HCT116 (cell line): ENCODE data around the gene CLEC10A.

Experiments used
- EGR1 ChIP-seq: IDR thresholded peaks from 2 replicates; pipeline ENCODE4 v1.6.1; 2012; ENCODE audit warnings: low read depth
- ELF1 ChIP-seq: IDR thresholded peaks from 2 replicates; pipeline ENCODE4 v1.6.1; 2012; ENCODE audit warnings: low read depth, borderline replicate concordance
- EZH2 ChIP-seq: fragments of 200-600 bp; sonication (generic); IDR thresholded peaks from 2 replicates; pipeline ENCODE4 v1.6.1; 2017; ENCODE audit warnings: antibody characterized with exemption, mixed run types
- EZH2phosphoT487 ChIP-seq: fragments of 200-600 bp; IDR thresholded peaks from 2 replicates; pipeline ENCODE4 v1.6.1; 2018; ENCODE audit warnings: antibody characterized with exemption, borderline replicate concordance
- POLR2A ChIP-seq: IDR thresholded peaks from 2 replicates; pipeline ENCODE4 v1.7.0; 2011; ENCODE audit warnings: borderline replicate concordance; ENCODE audit not compliant: insufficient read depth, insufficient read length; ENCODE audit errors: extremely low read depth
- POLR2AphosphoS5 ChIP-seq: IDR thresholded peaks from 2 replicates; pipeline ENCODE4 v1.6.1; 2011; ENCODE audit warnings: mild to moderate bottlenecking, low read depth, low read length, moderate library complexity
- RAD21 ChIP-seq: IDR thresholded peaks from 2 replicates; pipeline ENCODE4 v1.6.1; 2012; ENCODE audit warnings: low read depth, mild to moderate bottlenecking
- SIN3A ChIP-seq: IDR thresholded peaks from 2 replicates; pipeline ENCODE4 v1.6.1; 2012; ENCODE audit warnings: low read depth
- YY1 ChIP-seq: IDR thresholded peaks from 2 replicates; pipeline ENCODE4 v1.6.1; 2011; ENCODE audit warnings: low read length, low read depth, moderate library complexity, mild to moderate bottlenecking; ENCODE audit not compliant: insufficient replicate concordance; ENCODE audit errors: extremely low read depth
- ZFX ChIP-seq: fragments of 450-650 bp; IDR thresholded peaks from 2 replicates; pipeline ENCODE4 v1.6.1; 2017
- ZNF274 ChIP-seq: fragments of 200-500 bp; sonication (Bioruptor generic); IDR thresholded peaks from 2 replicates; pipeline ENCODE4 v1.6.1; 2014; ENCODE audit warnings: mild to moderate bottlenecking, low read depth, low read length, inconsistent platforms
- TF ChIP-seq, protein P1 (sequence below), 3 experiments: fragments of 200-600 bp in 1 of 3; sonication (generic) in 1 of 3; IDR thresholded peaks in 2 of 3; conservative IDR thresholded peaks in 1 of 3; 2 replicates each; pipeline ENCODE4 v1.5.1; 2012 to 2017; ENCODE audit warnings: low read depth in 2 of 3, low read length in 2 of 3, antibody characterized with exemption in 1 of 3, borderline replicate concordance in 1 of 3, control low read depth in 1 of 3, mild to moderate bottlenecking in 1 of 3, mixed read lengths in 1 of 3, mixed run types in 1 of 3, moderate library complexity in 1 of 3; ENCODE audit not compliant: insufficient read depth in 1 of 3
- TF ChIP-seq, protein P2 (sequence below): IDR thresholded peaks from 2 replicates; pipeline ENCODE4 v1.6.1; 2012
- TF ChIP-seq, protein P3 (sequence below): IDR thresholded peaks from 2 replicates; pipeline ENCODE4 v1.6.1; 2012; ENCODE audit warnings: low read depth

DNA sequence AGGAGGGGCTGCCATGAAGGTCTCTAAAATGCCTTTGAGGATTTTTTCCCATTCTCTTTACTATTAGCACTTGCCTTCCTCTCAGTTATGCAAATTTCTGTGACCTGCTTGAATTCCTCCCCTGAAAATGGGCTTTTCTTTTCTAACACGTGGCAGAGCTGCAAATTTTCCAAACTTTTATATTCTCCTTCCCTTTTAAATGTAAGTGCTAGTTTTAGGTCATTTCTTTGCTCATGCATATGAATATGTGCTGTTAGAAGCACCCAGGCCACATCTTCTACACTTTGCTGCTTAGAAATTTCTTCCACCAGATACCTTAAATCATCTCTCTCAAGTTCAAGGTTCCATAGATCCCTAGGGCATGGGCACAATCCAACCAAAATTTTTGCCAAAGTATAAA, 11.8 kb downstream of the CLEC10A start:
- no peak for TF ChIP-seq ZNF274
- TF ChIP-seq, protein P1, sequence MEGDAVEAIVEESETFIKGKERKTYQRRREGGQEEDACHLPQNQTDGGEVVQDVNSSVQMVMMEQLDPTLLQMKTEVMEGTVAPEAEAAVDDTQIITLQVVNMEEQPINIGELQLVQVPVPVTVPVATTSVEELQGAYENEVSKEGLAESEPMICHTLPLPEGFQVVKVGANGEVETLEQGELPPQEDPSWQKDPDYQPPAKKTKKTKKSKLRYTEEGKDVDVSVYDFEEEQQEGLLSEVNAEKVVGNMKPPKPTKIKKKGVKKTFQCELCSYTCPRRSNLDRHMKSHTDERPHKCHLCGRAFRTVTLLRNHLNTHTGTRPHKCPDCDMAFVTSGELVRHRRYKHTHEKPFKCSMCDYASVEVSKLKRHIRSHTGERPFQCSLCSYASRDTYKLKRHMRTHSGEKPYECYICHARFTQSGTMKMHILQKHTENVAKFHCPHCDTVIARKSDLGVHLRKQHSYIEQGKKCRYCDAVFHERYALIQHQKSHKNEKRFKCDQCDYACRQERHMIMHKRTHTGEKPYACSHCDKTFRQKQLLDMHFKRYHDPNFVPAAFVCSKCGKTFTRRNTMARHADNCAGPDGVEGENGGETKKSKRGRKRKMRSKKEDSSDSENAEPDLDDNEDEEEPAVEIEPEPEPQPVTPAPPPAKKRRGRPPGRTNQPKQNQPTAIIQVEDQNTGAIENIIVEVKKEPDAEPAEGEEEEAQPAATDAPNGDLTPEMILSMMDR (IDR thresholded peaks at IDR 0.05 in 2 of 3, conservative IDR thresholded peaks at IDR 0.05 in 1 of 3; ENCODE audit: borderline replicate concordance in 1 of 3, insufficient read depth in 1 of 3, low read depth in 2 of 3, low read length in 2 of 3) = no peak
- TF ChIP-seq EZH2 = no peak
- no peak for TF ChIP-seq EZH2phosphoT487
- TF ChIP-seq, protein P2, sequence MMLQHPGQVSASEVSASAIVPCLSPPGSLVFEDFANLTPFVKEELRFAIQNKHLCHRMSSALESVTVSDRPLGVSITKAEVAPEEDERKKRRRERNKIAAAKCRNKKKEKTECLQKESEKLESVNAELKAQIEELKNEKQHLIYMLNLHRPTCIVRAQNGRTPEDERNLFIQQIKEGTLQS = no peak
- TF ChIP-seq POLR2AphosphoS5 = no peak
- TF ChIP-seq, protein P3, sequence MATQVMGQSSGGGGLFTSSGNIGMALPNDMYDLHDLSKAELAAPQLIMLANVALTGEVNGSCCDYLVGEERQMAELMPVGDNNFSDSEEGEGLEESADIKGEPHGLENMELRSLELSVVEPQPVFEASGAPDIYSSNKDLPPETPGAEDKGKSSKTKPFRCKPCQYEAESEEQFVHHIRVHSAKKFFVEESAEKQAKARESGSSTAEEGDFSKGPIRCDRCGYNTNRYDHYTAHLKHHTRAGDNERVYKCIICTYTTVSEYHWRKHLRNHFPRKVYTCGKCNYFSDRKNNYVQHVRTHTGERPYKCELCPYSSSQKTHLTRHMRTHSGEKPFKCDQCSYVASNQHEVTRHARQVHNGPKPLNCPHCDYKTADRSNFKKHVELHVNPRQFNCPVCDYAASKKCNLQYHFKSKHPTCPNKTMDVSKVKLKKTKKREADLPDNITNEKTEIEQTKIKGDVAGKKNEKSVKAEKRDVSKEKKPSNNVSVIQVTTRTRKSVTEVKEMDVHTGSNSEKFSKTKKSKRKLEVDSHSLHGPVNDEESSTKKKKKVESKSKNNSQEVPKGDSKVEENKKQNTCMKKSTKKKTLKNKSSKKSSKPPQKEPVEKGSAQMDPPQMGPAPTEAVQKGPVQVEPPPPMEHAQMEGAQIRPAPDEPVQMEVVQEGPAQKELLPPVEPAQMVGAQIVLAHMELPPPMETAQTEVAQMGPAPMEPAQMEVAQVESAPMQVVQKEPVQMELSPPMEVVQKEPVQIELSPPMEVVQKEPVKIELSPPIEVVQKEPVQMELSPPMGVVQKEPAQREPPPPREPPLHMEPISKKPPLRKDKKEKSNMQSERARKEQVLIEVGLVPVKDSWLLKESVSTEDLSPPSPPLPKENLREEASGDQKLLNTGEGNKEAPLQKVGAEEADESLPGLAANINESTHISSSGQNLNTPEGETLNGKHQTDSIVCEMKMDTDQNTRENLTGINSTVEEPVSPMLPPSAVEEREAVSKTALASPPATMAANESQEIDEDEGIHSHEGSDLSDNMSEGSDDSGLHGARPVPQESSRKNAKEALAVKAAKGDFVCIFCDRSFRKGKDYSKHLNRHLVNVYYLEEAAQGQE = no peak
- TF ChIP-seq POLR2A = no peak
- TF ChIP-seq RAD21 = no peak
- TF ChIP-seq SIN3A = no peak
- TF ChIP-seq YY1 = no peak
- TF ChIP-seq EGR1 = no peak
- no peak for TF ChIP-seq ELF1
- no peak for TF ChIP-seq ZFX
